Left ventricle myocardium inferior (tissue), 1 donor: ENCODE data around the gene RAD50. TPM values are rescaled to one million over a fixed set of nuclear protein-coding genes. Genes with fewer than 3 reads are reported as not detected.

ENCODE experiments used
- DNase-seq: peaks from one replicate; pipeline ENCODE4 v3.0.0-alpha.2; 2020
- H3K27ac ChIP-seq: fragments of 200-600 bp; replicated peaks from 2 replicates; pipeline ENCODE4 v1.8.0; 2021
- H3K27me3 ChIP-seq: fragments of 200-600 bp; 2 replicates; pipeline ENCODE4 v1.8.0; 2021; ENCODE audit warnings: low read depth
- H3K36me3 ChIP-seq: fragments of 200-600 bp; 2 replicates; pipeline ENCODE4 v1.8.0; 2021
- H3K4me1 ChIP-seq: fragments of 200-600 bp; 2 replicates; pipeline ENCODE4 v1.8.0; 2021
- H3K4me3 ChIP-seq: fragments of 200-600 bp; 2 replicates; pipeline ENCODE4 v1.8.0; 2021; ENCODE audit warnings: mild to moderate bottlenecking, moderate library complexity
- H3K9me3 ChIP-seq: fragments of 200-600 bp; replicated peaks from 2 replicates; pipeline ENCODE4 v1.8.0; 2021
- intact Hi-C: fragments of 100-400 bp; cut with micrococcal nuclease; formaldehyde crosslinking; loops from one replicate; pipeline ENCODE4 v1.11.0; 2022
- total RNA-seq: library from RNA; stranded (reverse); fragmentation: NEBNext Ultra II Directional; extraction: Animal tissue kit (Norgen Biotek cat#: 25700); gene quantifications from one replicate; pipeline ENCODE4 v1.2.1, GENCODE V29; 2021
- TF ChIP-seq, protein P1 (sequence below): fragments of 200-600 bp; IDR thresholded peaks from 2 replicates; pipeline ENCODE4 v1.8.0; 2021; ENCODE audit warnings: antibody characterized with exemption, mild to moderate bottlenecking, borderline replicate concordance
- donor health status: DM: no; HTN: yes; CAD: no; lungs with severe emphysema.

Gene RAD50
- total RNA-seq, 1 donor from 2014 or later: 33.4 TPM

DNA sequence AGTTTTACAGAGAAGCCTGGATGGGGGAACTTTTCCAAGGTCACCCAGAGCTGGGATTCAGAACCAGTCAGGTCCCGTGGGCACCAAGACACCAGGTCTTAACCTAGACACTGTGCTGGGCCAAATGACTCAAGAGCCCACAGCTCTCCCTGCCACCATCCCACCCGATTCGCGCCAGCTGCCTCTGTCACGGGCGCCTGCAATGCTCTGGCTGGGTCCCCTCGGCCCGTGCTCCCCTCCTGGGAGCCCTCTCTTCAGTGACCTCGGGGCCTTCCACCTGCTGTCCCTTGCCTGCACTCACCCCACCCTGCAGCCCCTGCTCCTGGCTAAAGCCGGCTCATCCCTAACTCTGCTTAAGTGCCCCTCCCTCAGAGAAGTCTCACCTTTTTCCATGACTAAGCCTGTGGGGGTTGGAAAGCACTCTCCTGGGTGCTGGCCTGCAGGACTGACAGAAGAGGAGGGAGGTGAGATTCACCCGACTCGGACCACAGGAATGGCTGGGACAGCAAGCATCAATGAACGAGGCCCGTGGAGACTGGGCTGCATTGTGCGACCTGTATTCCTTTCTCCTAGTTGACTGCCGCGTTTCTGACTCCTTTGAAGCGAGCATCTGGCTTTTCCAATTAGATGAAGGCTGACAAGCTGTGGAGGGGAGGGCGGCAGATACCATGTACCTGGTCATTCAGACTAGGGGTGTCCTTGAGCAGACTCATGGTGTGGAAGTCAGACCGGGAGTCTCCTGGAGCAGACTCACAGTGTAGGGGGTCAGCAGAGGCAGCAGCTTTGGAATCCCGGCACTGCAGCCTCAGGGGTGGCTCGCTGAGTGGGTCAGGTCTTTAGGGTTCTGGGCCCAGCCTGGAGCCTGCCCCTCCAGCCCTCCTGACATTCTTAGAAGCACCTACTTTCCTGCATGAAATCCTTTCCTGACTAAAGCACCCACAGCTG lies 111.3 kb downstream of the RAD50 start:
- intact Hi-C loops: no loop called here
- no peak for DNase-seq
- H3K36me3 ChIP-seq: no peaks in the 10 kb centered on the region
- no peaks in the 10 kb centered on the region for H3K9me3 ChIP-seq
- TF ChIP-seq, protein P1, sequence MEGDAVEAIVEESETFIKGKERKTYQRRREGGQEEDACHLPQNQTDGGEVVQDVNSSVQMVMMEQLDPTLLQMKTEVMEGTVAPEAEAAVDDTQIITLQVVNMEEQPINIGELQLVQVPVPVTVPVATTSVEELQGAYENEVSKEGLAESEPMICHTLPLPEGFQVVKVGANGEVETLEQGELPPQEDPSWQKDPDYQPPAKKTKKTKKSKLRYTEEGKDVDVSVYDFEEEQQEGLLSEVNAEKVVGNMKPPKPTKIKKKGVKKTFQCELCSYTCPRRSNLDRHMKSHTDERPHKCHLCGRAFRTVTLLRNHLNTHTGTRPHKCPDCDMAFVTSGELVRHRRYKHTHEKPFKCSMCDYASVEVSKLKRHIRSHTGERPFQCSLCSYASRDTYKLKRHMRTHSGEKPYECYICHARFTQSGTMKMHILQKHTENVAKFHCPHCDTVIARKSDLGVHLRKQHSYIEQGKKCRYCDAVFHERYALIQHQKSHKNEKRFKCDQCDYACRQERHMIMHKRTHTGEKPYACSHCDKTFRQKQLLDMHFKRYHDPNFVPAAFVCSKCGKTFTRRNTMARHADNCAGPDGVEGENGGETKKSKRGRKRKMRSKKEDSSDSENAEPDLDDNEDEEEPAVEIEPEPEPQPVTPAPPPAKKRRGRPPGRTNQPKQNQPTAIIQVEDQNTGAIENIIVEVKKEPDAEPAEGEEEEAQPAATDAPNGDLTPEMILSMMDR: no peak
- no peak overlapping the region for H3K27ac ChIP-seq
- H3K27me3 ChIP-seq: peaks cover 34% of the 10 kb centered on the region
- no peaks in the 10 kb centered on the region for H3K4me1 ChIP-seq
- no peak overlapping the region for H3K4me3 ChIP-seq

DNA sequence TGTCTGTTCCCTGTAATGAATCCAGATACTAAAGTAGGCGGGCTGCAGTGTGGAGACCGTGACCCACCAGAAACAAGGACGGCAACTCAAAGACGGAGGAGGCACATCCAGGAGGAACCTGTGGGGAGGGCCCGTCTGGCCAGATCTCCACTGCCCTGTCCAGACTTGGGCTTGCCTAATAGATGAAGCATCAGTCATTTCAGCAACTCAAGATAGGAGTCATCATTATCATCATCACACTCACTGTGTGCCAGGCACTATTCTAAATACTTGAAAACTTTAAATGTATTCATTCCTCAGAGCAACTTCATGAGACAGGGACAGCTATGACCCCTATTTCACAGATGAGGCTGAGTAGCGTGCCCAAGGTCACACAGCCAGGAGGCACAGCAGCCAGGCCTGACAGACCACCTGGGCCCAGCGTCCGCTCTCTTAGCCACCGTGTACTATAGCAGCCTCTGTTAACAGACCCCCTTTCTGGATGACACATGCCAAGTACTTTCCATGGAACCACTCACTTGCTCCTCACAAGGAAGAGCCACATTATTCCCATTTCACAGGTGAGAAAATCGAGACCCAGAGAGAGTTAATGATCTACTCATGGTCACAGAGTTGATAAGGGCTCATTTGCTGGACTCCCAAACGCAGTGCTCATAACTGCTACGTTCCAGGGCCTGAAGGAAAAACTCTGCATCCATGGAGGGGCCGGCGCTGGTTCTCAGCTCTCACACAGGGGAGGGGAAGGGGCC lies 112.1 kb downstream of the RAD50 start:
- TF ChIP-seq, protein P1: no peak
- H3K27ac ChIP-seq: no peak overlapping the region
- no peaks in the 10 kb centered on the region for H3K9me3 ChIP-seq
- no peaks in the 10 kb centered on the region for H3K4me1 ChIP-seq
- intact Hi-C loops: no loop called here
- H3K27me3 ChIP-seq: peaks cover 34% of the 10 kb centered on the region
- no peak overlapping the region for H3K4me3 ChIP-seq
- DNase-seq: no peak
- H3K36me3 ChIP-seq: no peaks in the 10 kb centered on the region

DNA sequence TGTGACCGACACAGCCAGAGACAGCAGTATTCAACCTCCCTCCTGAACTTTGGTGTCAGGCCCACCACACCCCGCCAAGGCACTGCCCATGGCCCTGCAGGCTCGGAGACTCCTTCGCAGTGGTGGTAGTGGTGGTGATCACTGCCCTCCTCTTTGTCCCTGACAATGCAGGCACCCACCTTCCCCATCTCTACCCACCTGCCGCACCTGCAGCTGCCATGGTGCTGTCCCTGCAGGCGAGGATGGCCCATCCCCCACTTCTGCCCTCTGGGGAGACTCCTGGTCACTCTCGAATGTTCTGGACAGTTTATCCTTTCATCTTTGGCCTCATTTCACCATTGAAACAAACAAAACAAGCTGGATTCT lies 112.7 kb downstream of the RAD50 start:
- peaks cover 34% of the 10 kb centered on the region for H3K27me3 ChIP-seq
- TF ChIP-seq, protein P1: no peak
- no peak overlapping the region for H3K4me3 ChIP-seq
- intact Hi-C loops: no loop called here
- no peaks in the 10 kb centered on the region for H3K9me3 ChIP-seq
- H3K4me1 ChIP-seq: no peaks in the 10 kb centered on the region
- H3K27ac ChIP-seq: no peak overlapping the region
- no peaks in the 10 kb centered on the region for H3K36me3 ChIP-seq
- DNase-seq: no peak

DNA sequence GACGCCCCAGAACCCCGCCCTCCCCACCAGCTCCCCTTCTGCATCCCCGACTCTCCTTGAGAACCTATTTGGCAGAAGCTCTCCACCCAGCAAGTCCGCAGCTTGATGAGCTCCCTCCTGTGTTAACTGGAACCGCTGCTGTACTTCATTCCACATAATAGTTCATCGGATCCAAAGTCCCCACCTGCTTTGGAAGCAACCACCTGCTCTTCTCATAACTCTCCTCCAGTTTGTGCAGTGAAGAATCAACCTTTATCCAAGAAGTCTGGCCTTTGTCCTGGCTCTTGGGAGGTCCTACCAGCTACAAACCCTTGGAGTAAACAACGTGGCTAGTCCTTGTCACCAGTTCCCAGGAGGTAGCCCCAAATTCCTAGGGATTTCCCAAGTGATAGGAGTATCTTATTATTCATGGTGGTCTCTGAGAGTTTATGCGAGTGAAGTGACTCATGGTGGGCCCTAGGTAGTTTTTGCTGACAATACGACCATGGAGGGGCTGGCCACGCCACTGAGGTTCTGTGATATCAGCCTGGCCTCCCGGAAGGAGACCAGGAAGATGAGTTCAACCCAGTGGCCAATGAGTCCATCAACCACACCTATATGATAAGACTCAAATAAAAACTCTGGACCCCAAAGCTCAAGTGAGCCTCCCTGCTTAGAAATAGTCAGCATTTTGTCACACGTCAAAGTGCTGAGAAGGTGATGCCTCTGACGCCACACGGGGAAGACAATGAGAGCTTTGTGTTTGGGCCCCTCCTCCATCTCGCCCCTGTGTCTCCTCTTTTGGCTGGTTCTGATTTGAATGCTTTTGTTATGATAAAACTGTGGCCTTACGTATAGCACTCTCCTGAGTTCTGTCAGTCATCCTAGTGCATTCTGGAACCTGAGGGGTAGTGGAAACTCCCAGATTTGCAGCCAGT lies 113.4 kb downstream of the RAD50 start:
- Histone ChIP-seq H3K27me3 (peaks cover 33% of the 10 kb centered on the region), H3K4me3 (no peak overlapping the region), H3K36me3 (no peaks in the 10 kb centered on the region), H3K4me1 (no peaks in the 10 kb centered on the region), H3K9me3 (no peaks in the 10 kb centered on the region), H3K27ac (no peak overlapping the region)
- TF ChIP-seq, protein P1: no peak
- no peak for DNase-seq
- intact Hi-C loops: no loop called here

DNA sequence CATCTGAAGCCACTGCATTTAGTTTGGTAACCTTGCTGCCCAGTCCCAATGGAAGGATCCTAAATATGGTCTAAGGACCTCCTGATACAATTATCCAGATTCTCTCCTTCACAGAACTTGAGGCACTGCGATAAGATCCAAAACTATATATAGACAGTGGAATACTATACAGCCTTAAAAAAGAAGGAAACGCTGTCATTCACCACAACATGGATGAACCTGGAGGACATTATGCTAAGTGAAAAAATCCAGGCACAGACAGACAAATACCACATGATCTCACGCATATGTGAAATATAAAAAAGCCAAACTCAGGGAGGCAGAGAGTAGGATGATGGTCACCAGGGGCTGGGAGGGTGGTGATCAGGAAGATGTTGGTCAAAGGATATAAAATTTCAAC lies 114.2 kb downstream of the RAD50 start:
- Histone ChIP-seq H3K27ac (no peak overlapping the region), H3K4me1 (no peaks in the 10 kb centered on the region), H3K4me3 (no peak overlapping the region), H3K9me3 (no peaks in the 10 kb centered on the region), H3K27me3 (peaks cover 25% of the 10 kb centered on the region), H3K36me3 (no peaks in the 10 kb centered on the region)
- DNase-seq: no peak
- TF ChIP-seq, protein P1: no peak
- intact Hi-C loops: no loop called here
